Measurements from ENCODE around the gene DACT1.

DACT1 gene

DNA sequence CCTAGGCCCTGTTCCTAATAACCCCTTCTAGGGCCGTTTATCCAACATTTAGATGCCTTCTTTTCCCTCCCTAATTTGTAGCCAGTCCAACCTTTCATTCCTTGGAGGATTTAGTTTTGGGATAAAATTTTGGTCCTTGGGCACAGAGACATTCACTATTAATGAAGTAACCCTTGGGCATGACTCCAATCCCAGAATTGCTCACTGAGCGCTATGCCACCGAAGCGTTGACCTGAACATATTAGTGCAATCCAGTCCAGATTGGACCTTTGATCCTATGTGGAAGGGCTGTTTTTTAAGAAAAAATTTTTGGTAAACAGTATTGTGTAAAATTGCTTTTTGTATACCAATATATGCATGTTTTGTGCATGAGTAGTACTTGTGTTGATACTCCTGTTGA is 10.0 kb downstream of the DACT1 start:
- in situ Hi-C loops (cut with MboI; ENCODE audit: low sequenced_read_pairs, unreplicated experiment): no loop called here
- TF ChIP-seq, protein P1, sequence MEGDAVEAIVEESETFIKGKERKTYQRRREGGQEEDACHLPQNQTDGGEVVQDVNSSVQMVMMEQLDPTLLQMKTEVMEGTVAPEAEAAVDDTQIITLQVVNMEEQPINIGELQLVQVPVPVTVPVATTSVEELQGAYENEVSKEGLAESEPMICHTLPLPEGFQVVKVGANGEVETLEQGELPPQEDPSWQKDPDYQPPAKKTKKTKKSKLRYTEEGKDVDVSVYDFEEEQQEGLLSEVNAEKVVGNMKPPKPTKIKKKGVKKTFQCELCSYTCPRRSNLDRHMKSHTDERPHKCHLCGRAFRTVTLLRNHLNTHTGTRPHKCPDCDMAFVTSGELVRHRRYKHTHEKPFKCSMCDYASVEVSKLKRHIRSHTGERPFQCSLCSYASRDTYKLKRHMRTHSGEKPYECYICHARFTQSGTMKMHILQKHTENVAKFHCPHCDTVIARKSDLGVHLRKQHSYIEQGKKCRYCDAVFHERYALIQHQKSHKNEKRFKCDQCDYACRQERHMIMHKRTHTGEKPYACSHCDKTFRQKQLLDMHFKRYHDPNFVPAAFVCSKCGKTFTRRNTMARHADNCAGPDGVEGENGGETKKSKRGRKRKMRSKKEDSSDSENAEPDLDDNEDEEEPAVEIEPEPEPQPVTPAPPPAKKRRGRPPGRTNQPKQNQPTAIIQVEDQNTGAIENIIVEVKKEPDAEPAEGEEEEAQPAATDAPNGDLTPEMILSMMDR (IDR thresholded peaks at IDR 0.05; ENCODE audit: borderline replicate concordance, control extremely low read depth, extremely low read depth, insufficient read depth, missing control alignments): no peak
- no peak for DNase-seq (ENCODE audit: low spot score)

DNA sequence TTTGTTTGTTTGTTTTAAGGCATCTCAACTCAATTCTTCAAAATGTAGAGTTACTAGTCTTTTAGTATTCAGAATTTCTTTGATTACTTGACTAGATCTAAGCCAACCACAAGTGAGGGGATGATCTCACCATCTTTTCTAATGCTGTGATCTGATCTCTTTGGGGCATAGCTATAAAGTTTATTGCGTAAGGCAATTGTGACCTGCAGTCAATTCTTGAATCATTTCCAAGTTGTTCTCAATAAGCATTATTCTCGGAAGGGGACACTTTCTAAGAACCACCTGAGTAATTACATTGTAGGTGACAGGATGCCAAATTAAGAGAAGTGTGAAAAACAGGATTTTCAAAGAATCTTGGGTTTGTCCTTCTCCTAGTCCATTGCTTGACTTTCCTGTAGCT is 13.1 kb downstream of the DACT1 start:
- in situ Hi-C loops (cut with MboI; ENCODE audit: low sequenced_read_pairs, unreplicated experiment): no loop called here
- DNase-seq (ENCODE audit: low spot score): no peak
- TF ChIP-seq, protein P1 (IDR thresholded peaks at IDR 0.05; ENCODE audit: borderline replicate concordance, control extremely low read depth, extremely low read depth, insufficient read depth, missing control alignments): no peak

DNA sequence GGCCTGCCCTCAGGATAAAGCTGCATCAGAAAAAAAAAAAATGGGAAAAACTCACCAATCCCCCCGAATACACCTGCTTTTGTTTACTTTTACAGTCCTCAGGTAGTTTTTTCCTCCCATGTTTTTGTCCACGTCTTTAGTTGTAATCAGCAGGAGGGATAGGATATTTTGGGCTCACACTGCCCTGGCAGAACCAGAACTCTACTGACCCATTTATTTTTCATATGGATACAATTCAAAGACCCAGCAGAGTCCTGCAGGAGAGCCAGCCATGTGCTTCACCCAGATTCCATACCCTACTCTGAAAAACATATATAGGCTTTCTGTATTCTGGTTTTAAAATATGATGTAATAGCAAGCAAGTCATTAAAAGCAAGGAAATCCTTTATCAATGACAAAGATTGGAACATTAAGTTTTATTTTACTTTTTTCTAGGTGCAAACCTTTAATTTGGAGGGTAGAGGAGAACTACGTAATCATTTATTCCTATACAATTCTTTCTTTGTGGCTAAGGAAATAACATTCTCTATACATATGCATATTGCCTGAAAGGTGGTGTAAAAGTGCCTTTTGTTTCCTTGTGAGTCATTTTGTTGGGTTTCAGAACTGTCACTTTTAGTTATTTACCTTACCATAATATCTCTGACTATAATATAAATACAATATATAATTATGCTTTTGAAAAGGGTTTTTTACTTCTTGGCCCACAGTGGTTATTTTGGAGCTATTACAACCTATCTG is 19.1 kb downstream of the DACT1 start:
- in situ Hi-C loops (cut with MboI; ENCODE audit: low sequenced_read_pairs, unreplicated experiment): no loop called here
- no peak for DNase-seq (ENCODE audit: low spot score)

DNA sequence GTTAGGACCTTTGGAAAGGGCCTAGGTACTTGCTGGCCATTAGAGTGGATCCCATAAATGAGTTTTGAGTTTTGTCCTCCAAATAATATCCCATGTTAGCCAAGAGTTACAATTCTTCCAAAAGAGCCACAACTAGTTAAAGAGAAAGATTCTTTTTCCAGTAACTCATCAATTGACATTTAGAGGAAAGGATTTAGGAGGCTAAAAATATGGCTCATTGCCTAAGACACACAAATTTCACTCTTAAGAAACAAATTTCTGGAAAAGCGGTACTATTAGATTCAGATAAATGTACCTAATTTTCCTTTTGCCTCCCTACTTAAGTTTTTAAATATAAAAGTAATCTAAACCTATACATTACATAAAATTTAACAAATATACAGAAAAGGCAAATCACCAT is 21.3 kb downstream of the DACT1 start:
- DNase-seq (ENCODE audit: low spot score): no peak
- TF ChIP-seq, protein P1 (IDR thresholded peaks at IDR 0.05; ENCODE audit: borderline replicate concordance, control extremely low read depth, extremely low read depth, insufficient read depth, missing control alignments): no peak
- in situ Hi-C loops (cut with MboI; ENCODE audit: low sequenced_read_pairs, unreplicated experiment): no loop called here

More for the DNA sequence above, 19.1 kb downstream of the DACT1 start:
- TF ChIP-seq, protein P1 (IDR thresholded peaks at IDR 0.05; ENCODE audit: borderline replicate concordance, control extremely low read depth, extremely low read depth, insufficient read depth, missing control alignments): no peak

DNA sequence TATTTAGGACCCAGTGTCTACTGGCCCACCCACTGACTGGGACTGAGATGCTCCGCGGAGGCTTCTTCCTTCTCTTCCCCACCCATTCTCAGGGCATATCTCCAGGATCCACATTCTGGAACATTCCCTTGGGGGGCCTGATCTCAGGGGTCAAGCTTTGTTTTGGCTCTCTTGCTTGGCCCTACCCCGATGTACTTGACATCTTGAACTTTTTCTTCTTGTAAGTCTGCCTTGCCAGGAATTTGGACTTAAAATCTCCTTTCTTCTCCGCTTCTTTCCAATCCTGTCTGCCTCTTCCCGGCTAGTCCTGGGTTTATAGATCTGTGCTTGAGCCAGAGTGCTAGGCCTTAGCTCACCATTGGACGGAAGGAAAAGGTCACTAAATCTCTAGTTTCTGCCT is 22.1 kb downstream of the DACT1 start:
- TF ChIP-seq, protein P1 (IDR thresholded peaks at IDR 0.05; ENCODE audit: borderline replicate concordance, control extremely low read depth, extremely low read depth, insufficient read depth, missing control alignments): no peak
- in situ Hi-C loops (cut with MboI; ENCODE audit: low sequenced_read_pairs, unreplicated experiment): no loop called here

DNA sequence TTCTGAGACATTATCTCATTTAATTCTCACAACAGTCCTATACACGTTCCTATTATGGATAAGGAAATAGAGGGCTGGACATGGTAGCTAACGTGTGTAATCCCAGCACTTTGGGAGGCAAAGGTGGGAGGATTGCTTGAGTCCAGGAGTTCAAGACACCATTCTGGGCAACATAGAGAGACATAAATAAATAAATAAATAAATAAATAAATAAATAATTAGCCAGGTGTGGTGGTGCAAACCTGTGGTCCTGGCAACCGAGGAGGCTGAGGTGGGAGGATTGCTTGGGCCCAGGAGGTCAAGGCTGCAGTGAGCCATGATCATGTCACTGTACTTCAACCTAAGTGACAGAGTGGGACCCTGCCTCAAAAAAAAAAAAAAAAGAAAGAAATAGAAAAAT is 22.6 kb downstream of the DACT1 start:
- in situ Hi-C loops (cut with MboI; ENCODE audit: low sequenced_read_pairs, unreplicated experiment): no loop called here
- no peak for DNase-seq (ENCODE audit: low spot score)
- TF ChIP-seq, protein P1 (IDR thresholded peaks at IDR 0.05; ENCODE audit: borderline replicate concordance, control extremely low read depth, extremely low read depth, insufficient read depth, missing control alignments): no peak

More for the DNA sequence above, 22.1 kb downstream of the DACT1 start:
- DNase-seq (ENCODE audit: low spot score): no peak

Data from GM13976 (cell line).